Endodermal cell (in vitro differentiated cells): ENCODE measurements around the gene CTNND2. TPM values are rescaled to one million over a fixed set of nuclear protein-coding genes. Genes with fewer than 3 reads are reported as not detected.

Source experiments
- DNase-seq: peaks from one replicate; pipeline ENCODE4 v3.0.0-alpha.2; 2017
- H3K27ac ChIP-seq: 2 replicates; pipeline ENCODE4 v1.5.1; 2013; ENCODE audit warnings: mild to moderate bottlenecking, low read depth, low read length, moderate library complexity
- H3K27me3 ChIP-seq: 2 replicates; pipeline ENCODE4 v1.6.1; 2013; ENCODE audit warnings: mild to moderate bottlenecking, low read length, moderate library complexity; ENCODE audit not compliant: insufficient read depth, control insufficient read depth, poor library complexity, severe bottlenecking
- H3K36me3 ChIP-seq: 2 replicates; pipeline ENCODE4 v1.7.0; 2013; ENCODE audit warnings: mild to moderate bottlenecking, low read length, moderate library complexity; ENCODE audit not compliant: control insufficient read depth, insufficient read depth
- H3K4me1 ChIP-seq: one replicate; pipeline ENCODE4 v1.7.0; 2013; ENCODE audit warnings: low read length; ENCODE audit not compliant: control insufficient read depth, insufficient read depth
- H3K4me3 ChIP-seq: 2 replicates; pipeline ENCODE4 v1.5.1; 2013; ENCODE audit warnings: mild to moderate bottlenecking, low read length, moderate library complexity
- H3K9ac ChIP-seq: 2 replicates; pipeline ENCODE4 v1.6.1; 2013; ENCODE audit warnings: mild to moderate bottlenecking, low read length, moderate library complexity; ENCODE audit not compliant: poor library complexity, severe bottlenecking; ENCODE audit errors: extremely low read depth
- H3K9me3 ChIP-seq: 2 replicates; pipeline ENCODE4 v1.6.1; 2013; ENCODE audit warnings: mild to moderate bottlenecking, low read length, moderate library complexity; ENCODE audit not compliant: control insufficient read depth
- H3K27ac Mint-ChIP-seq: 2 replicates; pipeline ENCODE4 v1.8.0; 2020; ENCODE audit warnings: mixed read lengths
- H3K27me3 Mint-ChIP-seq: 2 replicates; pipeline ENCODE4 v1.8.0; 2021; ENCODE audit warnings: mild to moderate bottlenecking, mixed read lengths; ENCODE audit not compliant: insufficient read depth
- H3K36me3 Mint-ChIP-seq: 2 replicates; pipeline ENCODE4 v1.8.0; 2020; ENCODE audit warnings: low read depth, mixed read lengths
- H3K4me1 Mint-ChIP-seq: 2 replicates; pipeline ENCODE4 v1.8.0; 2020; ENCODE audit warnings: mixed read lengths
- H3K4me3 Mint-ChIP-seq: 2 replicates; pipeline ENCODE4 v1.8.0; 2020; ENCODE audit warnings: mild to moderate bottlenecking, moderate library complexity, mixed read lengths
- H3K9me3 Mint-ChIP-seq: 2 replicates; pipeline ENCODE4 v1.8.0; 2020; ENCODE audit warnings: mild to moderate bottlenecking, mixed read lengths
- WGBS, 2 experiments: methylation state at CpG; one replicate each; pipeline versions ENCODE4 v1.1.5 to v1.1.7; 2013; ENCODE audit warnings: missing lambda C conversion rate in 2 of 2, mixed read lengths in 1 of 2; ENCODE audit not compliant: insufficient coverage in 1 of 2, insufficient read length in 1 of 2; 5-methylcytosine and 5-hydroxymethylcytosine counted together
- total RNA-seq, 2 donors: library from RNA; stranded (reverse); fragmentation: NEBNext Ultra II Directional in 1 of 2; extraction: Animal tissue kit (Norgen Biotek cat#: 25700) in 1 of 2; gene quantifications; 2 replicates in 1 of 2; 3 replicates in 1 of 2; pipeline ENCODE4 v1.2.1, GENCODE V29; 2021
- TF ChIP-seq, protein P1 (sequence below): fragments of 200-600 bp; sonication (generic); conservative IDR thresholded peaks from 2 replicates; pipeline ENCODE4 v1.5.0; 2021; ENCODE audit warnings: antibody characterized with exemption, mild to moderate bottlenecking

CTNND2 gene
- total RNA-seq, 2 donors from 2014 or later, result 6.5 to 10.3 TPM

DNA sequence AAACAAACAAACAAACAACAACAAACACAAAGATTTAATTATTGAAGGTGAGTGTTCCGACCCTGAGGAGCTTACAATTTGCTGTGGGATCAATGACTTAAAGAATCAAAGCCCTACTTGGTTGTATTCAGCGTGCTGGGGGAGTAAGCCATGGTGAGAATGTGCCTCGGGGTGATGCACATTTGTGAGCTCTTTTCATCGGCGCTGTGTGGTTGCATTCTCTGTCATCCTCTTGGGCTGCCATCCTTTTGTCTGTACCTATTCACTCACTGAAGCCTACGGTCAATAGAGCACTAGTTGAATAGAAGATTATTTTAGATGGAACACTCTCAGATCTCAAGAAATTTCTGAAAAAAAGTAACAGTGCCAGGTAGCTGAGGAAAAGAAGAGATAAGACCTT, 203.9 kb downstream of the CTNND2 start:
- TF ChIP-seq, protein P1, sequence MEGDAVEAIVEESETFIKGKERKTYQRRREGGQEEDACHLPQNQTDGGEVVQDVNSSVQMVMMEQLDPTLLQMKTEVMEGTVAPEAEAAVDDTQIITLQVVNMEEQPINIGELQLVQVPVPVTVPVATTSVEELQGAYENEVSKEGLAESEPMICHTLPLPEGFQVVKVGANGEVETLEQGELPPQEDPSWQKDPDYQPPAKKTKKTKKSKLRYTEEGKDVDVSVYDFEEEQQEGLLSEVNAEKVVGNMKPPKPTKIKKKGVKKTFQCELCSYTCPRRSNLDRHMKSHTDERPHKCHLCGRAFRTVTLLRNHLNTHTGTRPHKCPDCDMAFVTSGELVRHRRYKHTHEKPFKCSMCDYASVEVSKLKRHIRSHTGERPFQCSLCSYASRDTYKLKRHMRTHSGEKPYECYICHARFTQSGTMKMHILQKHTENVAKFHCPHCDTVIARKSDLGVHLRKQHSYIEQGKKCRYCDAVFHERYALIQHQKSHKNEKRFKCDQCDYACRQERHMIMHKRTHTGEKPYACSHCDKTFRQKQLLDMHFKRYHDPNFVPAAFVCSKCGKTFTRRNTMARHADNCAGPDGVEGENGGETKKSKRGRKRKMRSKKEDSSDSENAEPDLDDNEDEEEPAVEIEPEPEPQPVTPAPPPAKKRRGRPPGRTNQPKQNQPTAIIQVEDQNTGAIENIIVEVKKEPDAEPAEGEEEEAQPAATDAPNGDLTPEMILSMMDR, result no peak
- no peak overlapping the region for H3K27ac ChIP-seq
- H3K27me3 ChIP-seq, result peaks cover 6% of the 10 kb centered on the region
- Mint-ChIP-seq H3K4me1 (peaks cover 11% of the 10 kb centered on the region), H3K36me3 (no peaks in the 10 kb centered on the region), H3K27me3 (peaks cover 18% of the 10 kb centered on the region), H3K27ac (no peak overlapping the region), H3K9me3 (no peaks in the 10 kb centered on the region), H3K4me3 (no peak overlapping the region)
- H3K9ac ChIP-seq, result no peak overlapping the region
- H3K9me3 ChIP-seq, result no peaks in the 10 kb centered on the region
- WGBS, 2 experiments, result 76 to 92% methylated on average over 5 to 6 of the region's 6 CpGs
- H3K4me3 ChIP-seq, result no peak overlapping the region
- DNase-seq, result no peak
- H3K4me1 ChIP-seq, result peaks cover 10% of the 10 kb centered on the region
- H3K36me3 ChIP-seq, result no peaks in the 10 kb centered on the region

DNA sequence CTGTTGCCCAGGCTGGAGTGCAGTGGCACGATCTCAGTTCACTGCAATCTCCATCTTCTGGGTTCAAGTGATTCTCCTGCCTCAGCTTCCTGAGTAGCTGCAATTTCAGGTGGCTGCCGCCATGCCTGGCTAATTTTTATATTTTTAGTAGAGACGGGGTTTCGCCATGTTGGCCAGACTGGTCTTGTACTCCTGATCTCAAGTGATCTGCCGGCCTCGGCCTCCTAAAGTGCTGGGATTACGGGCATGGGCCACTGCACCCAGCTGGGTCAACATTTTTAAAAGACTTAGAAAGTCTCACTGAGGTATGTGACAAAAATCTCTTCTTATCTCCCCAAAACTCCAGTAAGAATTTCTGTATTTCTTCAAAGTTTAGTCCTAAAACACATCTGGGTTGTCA, 211.6 kb downstream of the CTNND2 start:
- Mint-ChIP-seq H3K4me1 (no peaks in the 10 kb centered on the region), H3K9me3 (no peaks in the 10 kb centered on the region), H3K36me3 (no peaks in the 10 kb centered on the region), H3K27ac (no peak overlapping the region), H3K27me3 (no peaks in the 10 kb centered on the region), H3K4me3 (no peak overlapping the region)
- H3K9ac ChIP-seq, result no peak overlapping the region
- no peak for DNase-seq
- TF ChIP-seq, protein P1, result no peak
- H3K36me3 ChIP-seq, result no peaks in the 10 kb centered on the region
- 92 to 94% methylated on average over 6 to 7 of the region's 7 CpGs for WGBS, 2 experiments
- H3K9me3 ChIP-seq, result no peaks in the 10 kb centered on the region
- no peak overlapping the region for H3K4me3 ChIP-seq
- no peak overlapping the region for H3K27ac ChIP-seq
- H3K27me3 ChIP-seq, result no peaks in the 10 kb centered on the region
- H3K4me1 ChIP-seq, result no peaks in the 10 kb centered on the region

DNA sequence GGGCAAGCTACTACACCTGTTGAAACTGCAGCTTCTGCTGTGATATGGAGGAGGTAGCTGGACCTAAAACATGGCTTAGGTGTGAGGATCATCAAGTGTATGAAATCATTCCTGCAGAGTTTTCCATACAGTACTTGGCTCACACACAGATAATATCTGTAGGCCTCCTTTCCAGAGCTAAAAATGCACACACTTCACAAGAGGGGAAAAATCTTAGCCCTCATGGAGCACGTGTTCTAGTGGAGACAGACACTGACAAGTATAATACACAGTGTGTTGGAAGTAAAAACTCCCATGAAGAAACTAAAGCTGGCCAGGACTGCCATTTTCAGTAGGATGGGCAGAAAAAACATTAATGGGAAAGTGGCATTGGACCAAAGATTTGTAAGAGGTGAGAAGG, 216.7 kb downstream of the CTNND2 start:
- Mint-ChIP-seq H3K4me1 (no peaks in the 10 kb centered on the region), H3K9me3 (no peaks in the 10 kb centered on the region), H3K27me3 (no peaks in the 10 kb centered on the region), H3K27ac (no peak overlapping the region), H3K36me3 (no peaks in the 10 kb centered on the region), H3K4me3 (no peak overlapping the region)
- Histone ChIP-seq H3K27ac (no peak overlapping the region), H3K4me3 (no peak overlapping the region), H3K36me3 (no peaks in the 10 kb centered on the region), H3K4me1 (no peaks in the 10 kb centered on the region), H3K9me3 (no peaks in the 10 kb centered on the region), H3K9ac (no peak overlapping the region), H3K27me3 (no peaks in the 10 kb centered on the region)
- DNase-seq, result no peak
- TF ChIP-seq, protein P1, result no peak
- 96% methylated on average over 1 of the region's 1 CpG; no CpG with 5 or more reads in 1 of the 2 experiments for WGBS, 2 experiments
